Thyroid gland (tissue), 4 donors: ENCODE results near the gene FLOT2.

Experiments used
- CTCF ChIP-seq, 6 experiments: fragments of 200-600 bp in 3 of 6; fragments of 450-650 bp in 3 of 6; sonication (generic) in 3 of 6; IDR thresholded peaks; one replicate each; pipeline ENCODE4 v1.5.1; 2016 to 2019; ENCODE audit warnings: antibody characterized with exemption in 6 of 6, mild to moderate bottlenecking in 2 of 6, inconsistent platforms in 1 of 6, moderate library complexity in 1 of 6
- POLR2A ChIP-seq, 2 donors: fragments of 450-650 bp; IDR thresholded peaks; one replicate each; pipeline ENCODE4 v1.6.1; 2017; ENCODE audit warnings: antibody characterized with exemption in 2 of 2, mild to moderate bottlenecking in 2 of 2, moderate library complexity in 1 of 2

- TF ChIP-seq CTCF (IDR thresholded peaks at IDR 0.05), result no peak
- no peak for TF ChIP-seq POLR2A (IDR thresholded peaks at IDR 0.05)
These were observed 1.8 kb upstream of the FLOT2 start for GRCh38 chr17:28899212-28899815.
